K562 (cell line): ENCODE data around the gene RAB9B. TPM values are rescaled to one million over a fixed set of nuclear protein-coding genes. Genes with fewer than 3 reads are reported as not detected.

ENCODE experiments used
- HDAC1 ChIP-seq, 2 experiments: fragments of 450-650 bp; IDR thresholded peaks; 2 replicates each; pipeline ENCODE4 v1.6.1; 2016 to 2017; ENCODE audit warnings: inconsistent platforms in 1 of 2, mild to moderate bottlenecking in 1 of 2, moderate library complexity in 1 of 2
- HDAC3 ChIP-seq: fragments of 450-650 bp; IDR thresholded peaks from 2 replicates; pipeline ENCODE4 v1.6.1; 2018; ENCODE audit warnings: borderline replicate concordance, mild to moderate bottlenecking, moderate library complexity; ENCODE audit not compliant: partially characterized antibody
- NFIC ChIP-seq: fragments of 450-650 bp; IDR thresholded peaks from 2 replicates; pipeline ENCODE4 v1.6.1; 2017; ENCODE audit warnings: mild to moderate bottlenecking, inconsistent platforms
- ZNF174 ChIP-seq: fragments of 250-450 bp; sonication (Bioruptor Pico); IDR thresholded peaks from 2 replicates; pipeline ENCODE4 v1.4.0; 2020; ENCODE audit warnings: mild to moderate bottlenecking
- polyA plus RNA-seq, 8 experiments: library from polyadenylated mRNA; depleted of rRNA in 4 of 8; stranded (reverse) in 5 of 8; unstranded in 3 of 8; fragments of >200 nt; fragmentation: Nextera tagmentation in 2 of 8; fragmentation: Illumina TruSeq in 1 of 8; extraction: Ambion mirVana in 2 of 8; extraction: Trizol in 1 of 8; gene quantifications; 2 replicates each; pipeline versions ENCODE4 v1.2.1 to v1.2.3, GENCODE V29; 2011 to 2014; ENCODE audit warnings: inconsistent platforms in 1 of 8, missing spikeins in 1 of 8
- total RNA-seq, 7 experiments: library from RNA; depleted of rRNA in 6 of 7; stranded (reverse); fragments of >200 nt in 6 of 7; fragmentation: Illumina TruSeq in 2 of 7; extraction: Trizol in 2 of 7; gene quantifications; 2 replicates each; pipeline versions ENCODE4 v1.2.1 to v1.2.3, GENCODE V29; 2011 to 2021; ENCODE audit warnings: low replicate concordance in 1 of 7
- TF ChIP-seq, protein P1 (sequence below), 2 experiments: fragments of 450-650 bp; formaldehyde crosslinking in 1 of 2; IDR thresholded peaks; 2 replicates each; pipeline versions ENCODE4 v1.4.0 to v1.6.1; 2014 to 2020; ENCODE audit warnings: mild to moderate bottlenecking in 2 of 2, borderline replicate concordance in 1 of 2, low read depth in 1 of 2

RAB9B gene
- total and polyA plus RNA-seq, 9 of the 15 experiments (the other 6 are each of a cell fraction or from before 2014, with no cell fraction given) = 0.03 to 0.05 (median 0.04) TPM; not detected in 6

DNA sequence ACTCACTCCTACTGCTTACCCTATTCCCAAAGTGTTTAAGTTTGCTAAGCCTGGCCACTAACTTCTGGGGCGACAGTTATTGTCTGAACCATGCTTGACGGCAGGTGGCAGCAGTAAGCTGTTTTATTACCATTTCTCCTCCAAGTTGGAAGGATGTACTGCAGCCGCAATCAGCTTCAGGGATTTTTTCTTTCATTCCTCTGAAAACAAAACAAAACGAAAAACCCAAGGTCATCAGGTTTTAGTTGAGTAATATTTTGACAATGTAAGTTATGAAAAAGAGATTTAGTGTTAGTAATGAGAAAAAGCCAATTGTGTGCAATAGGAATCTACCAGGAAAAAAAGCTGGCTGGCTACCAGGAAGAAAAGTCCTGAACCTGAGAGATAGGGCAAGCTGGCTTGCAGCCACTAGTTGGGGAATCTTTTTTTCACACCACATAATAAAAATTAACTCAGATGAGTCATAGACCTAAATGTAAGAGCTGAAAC is 13.2 kb upstream of the RAB9B start (continued):
- TF ChIP-seq, protein P1, sequence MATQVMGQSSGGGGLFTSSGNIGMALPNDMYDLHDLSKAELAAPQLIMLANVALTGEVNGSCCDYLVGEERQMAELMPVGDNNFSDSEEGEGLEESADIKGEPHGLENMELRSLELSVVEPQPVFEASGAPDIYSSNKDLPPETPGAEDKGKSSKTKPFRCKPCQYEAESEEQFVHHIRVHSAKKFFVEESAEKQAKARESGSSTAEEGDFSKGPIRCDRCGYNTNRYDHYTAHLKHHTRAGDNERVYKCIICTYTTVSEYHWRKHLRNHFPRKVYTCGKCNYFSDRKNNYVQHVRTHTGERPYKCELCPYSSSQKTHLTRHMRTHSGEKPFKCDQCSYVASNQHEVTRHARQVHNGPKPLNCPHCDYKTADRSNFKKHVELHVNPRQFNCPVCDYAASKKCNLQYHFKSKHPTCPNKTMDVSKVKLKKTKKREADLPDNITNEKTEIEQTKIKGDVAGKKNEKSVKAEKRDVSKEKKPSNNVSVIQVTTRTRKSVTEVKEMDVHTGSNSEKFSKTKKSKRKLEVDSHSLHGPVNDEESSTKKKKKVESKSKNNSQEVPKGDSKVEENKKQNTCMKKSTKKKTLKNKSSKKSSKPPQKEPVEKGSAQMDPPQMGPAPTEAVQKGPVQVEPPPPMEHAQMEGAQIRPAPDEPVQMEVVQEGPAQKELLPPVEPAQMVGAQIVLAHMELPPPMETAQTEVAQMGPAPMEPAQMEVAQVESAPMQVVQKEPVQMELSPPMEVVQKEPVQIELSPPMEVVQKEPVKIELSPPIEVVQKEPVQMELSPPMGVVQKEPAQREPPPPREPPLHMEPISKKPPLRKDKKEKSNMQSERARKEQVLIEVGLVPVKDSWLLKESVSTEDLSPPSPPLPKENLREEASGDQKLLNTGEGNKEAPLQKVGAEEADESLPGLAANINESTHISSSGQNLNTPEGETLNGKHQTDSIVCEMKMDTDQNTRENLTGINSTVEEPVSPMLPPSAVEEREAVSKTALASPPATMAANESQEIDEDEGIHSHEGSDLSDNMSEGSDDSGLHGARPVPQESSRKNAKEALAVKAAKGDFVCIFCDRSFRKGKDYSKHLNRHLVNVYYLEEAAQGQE (IDR thresholded peaks at IDR 0.05; ENCODE audit: borderline replicate concordance) = peak; percentile 47; the same call in 1 of the 2 replicates
- TF ChIP-seq, protein P1 (CRISPR knock-in tag; IDR thresholded peaks at IDR 0.05; ENCODE audit: low read depth) = no peak
- TF ChIP-seq HDAC3 = no peak
- no peak for TF ChIP-seq HDAC1 (IDR thresholded peaks at IDR 0.05)
- no peak for TF ChIP-seq ZNF174
- TF ChIP-seq NFIC = peak; percentile 48
